Osteocyte (in vitro differentiated cells): ENCODE measurements around the gene SH3BP4. TPM values are rescaled to one million over a fixed set of nuclear protein-coding genes. Genes with fewer than 3 reads are reported as not detected.
A peak's percentile ranks its signal among the peaks of the same experiment; 100 is the strongest.

Experiments used
- DNase-seq: peaks from one replicate; pipeline ENCODE4 v3.0.0; 2021; ENCODE audit warnings: mixed read lengths; ENCODE audit not compliant: unreplicated experiment; ENCODE audit errors: extremely low spot score
- H3K27ac Mint-ChIP-seq: one replicate; pipeline ENCODE4 v1.8.0; 2021; ENCODE audit warnings: mild to moderate bottlenecking, mixed read lengths; ENCODE audit not compliant: unreplicated experiment
- H3K27me3 Mint-ChIP-seq: one replicate; pipeline ENCODE4 v1.8.0; 2021; ENCODE audit warnings: mixed read lengths; ENCODE audit not compliant: unreplicated experiment
- H3K36me3 Mint-ChIP-seq: one replicate; pipeline ENCODE4 v1.8.0; 2021; ENCODE audit warnings: mixed read lengths; ENCODE audit not compliant: unreplicated experiment
- H3K4me1 Mint-ChIP-seq: one replicate; pipeline ENCODE4 v1.8.0; 2021; ENCODE audit warnings: mixed read lengths; ENCODE audit not compliant: unreplicated experiment
- H3K4me3 Mint-ChIP-seq: one replicate; pipeline ENCODE4 v1.8.0; 2021; ENCODE audit warnings: mild to moderate bottlenecking, moderate library complexity, mixed read lengths; ENCODE audit not compliant: unreplicated experiment
- H3K9me3 Mint-ChIP-seq: one replicate; pipeline ENCODE4 v1.8.0; 2021; ENCODE audit warnings: mixed read lengths; ENCODE audit not compliant: unreplicated experiment
- total RNA-seq: library from RNA; stranded (reverse); gene quantifications from 2 replicates; pipeline ENCODE4 v1.2.1, GENCODE V29; 2021
- TF ChIP-seq, protein P1 (sequence below): fragments of 200-600 bp; sonication (generic); IDR thresholded peaks from 2 replicates; pipeline ENCODE4 v1.5.0; 2021; ENCODE audit warnings: antibody characterized with exemption, mild to moderate bottlenecking, moderate library complexity

Gene SH3BP4
- total RNA-seq, 1 donor from 2014 or later: 60.1 TPM

DNA sequence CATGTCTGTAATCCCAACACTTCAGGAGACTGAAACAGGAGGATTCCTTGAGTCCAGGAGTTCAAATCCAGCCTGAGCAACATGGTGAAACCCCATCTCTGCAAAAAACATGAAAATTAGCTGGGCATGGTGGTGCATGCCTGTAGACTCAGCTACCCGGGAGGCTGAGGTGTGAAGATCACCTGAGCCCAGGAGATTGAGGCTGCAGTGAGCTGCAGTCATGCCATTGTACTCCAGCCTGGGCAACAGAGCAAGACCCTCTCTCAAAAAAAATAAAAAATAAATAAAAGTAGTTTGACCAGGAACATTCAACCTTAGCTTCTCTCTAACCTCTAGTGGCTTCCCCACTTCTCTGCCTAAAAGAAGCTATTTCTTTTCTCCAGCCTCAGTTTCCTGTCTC, 23.8 kb downstream of the SH3BP4 start:
- no peak for DNase-seq
- Mint-ChIP-seq H3K4me3 (no peak overlapping the region), H3K9me3 (no peaks in the 10 kb centered on the region), H3K27ac (no peak overlapping the region), H3K36me3 (peaks cover 2% of the 10 kb centered on the region), H3K27me3 (no peaks in the 10 kb centered on the region), H3K4me1 (peaks cover 73% of the 10 kb centered on the region)
- TF ChIP-seq, protein P1, sequence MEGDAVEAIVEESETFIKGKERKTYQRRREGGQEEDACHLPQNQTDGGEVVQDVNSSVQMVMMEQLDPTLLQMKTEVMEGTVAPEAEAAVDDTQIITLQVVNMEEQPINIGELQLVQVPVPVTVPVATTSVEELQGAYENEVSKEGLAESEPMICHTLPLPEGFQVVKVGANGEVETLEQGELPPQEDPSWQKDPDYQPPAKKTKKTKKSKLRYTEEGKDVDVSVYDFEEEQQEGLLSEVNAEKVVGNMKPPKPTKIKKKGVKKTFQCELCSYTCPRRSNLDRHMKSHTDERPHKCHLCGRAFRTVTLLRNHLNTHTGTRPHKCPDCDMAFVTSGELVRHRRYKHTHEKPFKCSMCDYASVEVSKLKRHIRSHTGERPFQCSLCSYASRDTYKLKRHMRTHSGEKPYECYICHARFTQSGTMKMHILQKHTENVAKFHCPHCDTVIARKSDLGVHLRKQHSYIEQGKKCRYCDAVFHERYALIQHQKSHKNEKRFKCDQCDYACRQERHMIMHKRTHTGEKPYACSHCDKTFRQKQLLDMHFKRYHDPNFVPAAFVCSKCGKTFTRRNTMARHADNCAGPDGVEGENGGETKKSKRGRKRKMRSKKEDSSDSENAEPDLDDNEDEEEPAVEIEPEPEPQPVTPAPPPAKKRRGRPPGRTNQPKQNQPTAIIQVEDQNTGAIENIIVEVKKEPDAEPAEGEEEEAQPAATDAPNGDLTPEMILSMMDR: no peak

DNA sequence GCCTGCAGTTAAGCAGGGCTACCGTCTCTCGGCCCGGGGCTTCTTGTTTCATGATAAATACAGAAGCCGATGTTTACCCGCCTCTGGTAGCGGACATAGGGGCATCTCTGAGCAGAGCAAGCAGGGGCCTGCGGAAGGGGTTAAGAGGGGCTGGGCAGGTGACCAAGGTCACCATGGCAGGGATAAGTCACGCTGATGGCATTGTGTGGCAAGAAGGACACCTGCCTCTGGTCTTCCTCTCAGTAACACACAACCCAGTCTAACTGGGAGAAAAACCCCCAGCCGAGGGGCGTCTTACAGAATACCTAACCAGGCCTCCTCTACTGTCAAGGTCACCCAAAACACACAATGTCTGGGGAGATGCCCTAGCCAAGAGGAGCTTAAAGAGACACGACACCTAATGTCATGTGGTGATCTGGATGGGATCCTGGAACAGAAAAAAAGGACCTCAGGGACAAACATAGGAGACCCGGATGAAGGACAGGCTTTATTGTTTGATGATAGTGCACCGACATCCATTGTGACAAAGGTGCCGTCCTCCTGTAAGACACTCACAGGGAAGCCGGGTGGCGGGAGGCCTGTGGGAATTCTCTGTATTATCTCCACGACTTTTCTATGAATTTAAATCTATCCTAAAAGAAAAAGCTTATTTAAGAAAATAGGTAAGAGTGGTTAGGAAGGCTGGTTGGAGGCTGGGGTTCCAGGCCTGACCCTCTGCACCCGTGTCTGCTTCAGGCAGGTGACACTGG, 24.8 kb downstream of the SH3BP4 start:
- Mint-ChIP-seq H3K9me3 (no peaks in the 10 kb centered on the region), H3K27ac (no peak overlapping the region), H3K4me3 (no peak overlapping the region), H3K36me3 (peaks cover 2% of the 10 kb centered on the region), H3K27me3 (no peaks in the 10 kb centered on the region), H3K4me1 (peaks cover 73% of the 10 kb centered on the region)
- TF ChIP-seq, protein P1: no peak
- DNase-seq: no peak

DNA sequence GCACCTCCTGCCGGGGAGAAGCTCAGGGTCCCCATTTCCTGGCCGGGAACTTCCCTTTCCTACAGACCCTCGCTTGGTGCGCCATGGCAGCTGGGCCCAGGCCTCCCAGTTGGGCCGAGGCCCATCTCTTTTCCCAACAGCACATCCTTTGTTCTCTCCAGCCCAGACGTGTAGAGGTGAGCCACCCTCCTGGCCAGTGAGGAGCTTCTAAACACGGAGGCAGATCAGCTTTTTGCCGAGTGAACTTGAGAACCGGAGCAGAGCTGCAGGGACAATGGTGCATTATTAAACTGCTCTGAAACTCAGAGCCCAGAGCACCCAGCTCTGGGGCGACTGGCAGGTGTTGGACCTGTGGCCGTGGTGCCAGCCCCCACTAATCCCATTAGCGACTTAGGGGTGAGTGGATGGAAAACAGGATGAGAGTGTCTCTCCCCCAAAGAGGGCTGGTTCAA, 25.4 kb downstream of the SH3BP4 start:
- DNase-seq: no peak
- Mint-ChIP-seq H3K4me1 (peaks cover 78% of the 10 kb centered on the region), H3K9me3 (no peaks in the 10 kb centered on the region), H3K27me3 (no peaks in the 10 kb centered on the region), H3K36me3 (peaks cover 2% of the 10 kb centered on the region), H3K27ac (no peak overlapping the region), H3K4me3 (no peak overlapping the region)
- TF ChIP-seq, protein P1: no peak

DNA sequence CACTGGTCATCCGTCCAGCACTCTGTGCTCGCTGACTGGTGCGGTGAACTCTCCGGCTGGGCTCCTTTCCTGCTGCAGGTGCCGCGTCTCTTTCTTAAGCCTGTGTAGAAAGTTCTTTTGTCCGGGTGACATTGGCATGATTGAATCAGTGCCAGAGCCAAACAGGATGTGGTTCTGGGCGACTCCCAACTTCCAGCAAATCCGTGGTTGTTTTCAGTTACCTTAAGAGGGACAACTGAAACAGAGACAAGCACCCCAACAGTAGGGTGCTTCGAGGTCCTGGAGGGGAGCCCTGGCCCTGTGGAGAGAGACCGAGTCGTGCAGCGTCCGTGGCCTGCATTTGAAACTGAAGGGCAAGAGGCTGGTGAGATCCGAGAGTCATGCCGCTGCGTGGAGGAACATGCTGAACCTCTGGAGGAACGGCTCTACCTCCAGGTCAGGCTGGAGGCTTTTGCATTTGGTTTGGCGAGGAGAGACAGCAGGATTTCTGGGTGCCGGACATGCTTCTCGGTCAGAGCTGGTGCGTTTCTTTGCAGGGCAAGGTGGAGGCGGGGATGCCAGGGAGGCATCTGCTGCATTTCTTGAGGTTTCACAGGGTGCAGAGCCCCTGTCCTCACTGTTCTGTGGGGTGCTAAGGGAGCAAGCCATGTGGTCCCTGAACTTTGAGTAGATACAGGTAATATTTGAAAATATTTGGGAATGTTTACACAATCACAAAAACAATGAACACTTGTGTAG, 26.8 kb downstream of the SH3BP4 start:
- no peaks in the 10 kb centered on the region for H3K9me3 Mint-ChIP-seq
- TF ChIP-seq, protein P1: no peak
- H3K36me3 Mint-ChIP-seq: peaks cover 2% of the 10 kb centered on the region
- H3K27me3 Mint-ChIP-seq: no peaks in the 10 kb centered on the region
- DNase-seq: no peak
- H3K4me3 Mint-ChIP-seq: no peak overlapping the region
- H3K27ac Mint-ChIP-seq: peak overlapping the region; percentile 3
- peaks cover 80% of the 10 kb centered on the region for H3K4me1 Mint-ChIP-seq
